HG02678 (cell line): ENCODE results near the gene ACTR10.
"Not testable (repeated sequence)": the region's sequence is repeated elsewhere in the genome, so short reads cannot be mapped to it uniquely, and the experiment has no call there.

Source experiments
- ATAC-seq: cut with Tn5 transposase; IDR thresholded peaks from one replicate; pipeline ENCODE4 v1.9.1; 2021; ENCODE audit warnings: mild to moderate bottlenecking, moderate library complexity; ENCODE audit not compliant: unreplicated experiment

ACTR10 gene

DNA sequence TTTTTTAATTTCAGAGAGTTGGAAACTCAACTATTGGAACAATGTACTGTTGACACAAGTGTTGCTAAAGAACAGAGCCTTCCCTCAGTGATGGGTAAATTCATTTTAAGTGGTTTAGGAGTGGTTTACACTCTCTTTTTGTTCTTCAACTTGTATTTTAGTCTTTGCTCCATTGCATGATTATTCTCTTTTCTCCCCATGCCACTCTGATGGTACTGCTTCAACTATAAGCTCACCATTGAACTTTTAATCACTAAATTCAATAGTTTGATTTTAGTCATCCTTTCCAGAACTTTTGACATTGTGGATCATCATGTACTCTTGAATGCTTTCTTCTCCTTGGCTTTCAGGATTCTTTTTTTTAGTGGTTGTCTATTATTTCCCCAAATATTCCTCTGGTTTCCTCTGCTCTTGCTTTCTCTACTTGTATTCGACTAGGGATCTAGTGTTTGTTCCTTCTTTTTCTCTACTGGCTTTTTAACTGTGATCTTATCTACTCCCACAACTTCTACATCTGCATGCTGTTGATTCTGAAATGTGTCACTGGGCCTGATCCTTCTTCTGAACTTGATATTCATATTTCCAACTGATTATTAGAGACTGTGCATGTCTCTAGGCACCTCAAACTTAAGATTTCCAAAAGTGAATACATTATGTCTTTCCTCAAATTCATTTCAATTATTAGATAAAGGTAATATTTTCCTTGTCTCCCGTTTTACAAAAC lies 15.4 kb downstream of the ACTR10 start:
- ATAC-seq = no peak

DNA sequence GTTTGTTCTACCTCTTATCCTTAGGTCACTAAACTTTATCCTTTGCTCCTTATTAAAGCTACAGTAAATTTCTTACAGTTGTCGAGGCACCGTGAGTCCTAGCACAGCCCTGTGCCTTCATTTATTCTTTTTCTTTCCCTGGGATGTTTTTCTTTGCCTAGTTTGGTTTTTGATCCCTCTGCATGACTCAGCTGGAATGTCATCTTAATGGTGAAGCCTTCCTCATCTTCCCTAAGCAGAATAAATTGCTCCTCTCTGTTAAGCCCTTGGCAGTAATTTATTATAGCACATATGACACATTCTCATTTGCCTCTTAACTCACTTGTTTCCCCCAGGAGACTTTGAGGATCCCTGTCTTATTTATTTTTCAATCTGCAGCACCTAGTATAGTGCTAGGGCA lies 16.6 kb downstream of the ACTR10 start:
- ATAC-seq = no peak

DNA sequence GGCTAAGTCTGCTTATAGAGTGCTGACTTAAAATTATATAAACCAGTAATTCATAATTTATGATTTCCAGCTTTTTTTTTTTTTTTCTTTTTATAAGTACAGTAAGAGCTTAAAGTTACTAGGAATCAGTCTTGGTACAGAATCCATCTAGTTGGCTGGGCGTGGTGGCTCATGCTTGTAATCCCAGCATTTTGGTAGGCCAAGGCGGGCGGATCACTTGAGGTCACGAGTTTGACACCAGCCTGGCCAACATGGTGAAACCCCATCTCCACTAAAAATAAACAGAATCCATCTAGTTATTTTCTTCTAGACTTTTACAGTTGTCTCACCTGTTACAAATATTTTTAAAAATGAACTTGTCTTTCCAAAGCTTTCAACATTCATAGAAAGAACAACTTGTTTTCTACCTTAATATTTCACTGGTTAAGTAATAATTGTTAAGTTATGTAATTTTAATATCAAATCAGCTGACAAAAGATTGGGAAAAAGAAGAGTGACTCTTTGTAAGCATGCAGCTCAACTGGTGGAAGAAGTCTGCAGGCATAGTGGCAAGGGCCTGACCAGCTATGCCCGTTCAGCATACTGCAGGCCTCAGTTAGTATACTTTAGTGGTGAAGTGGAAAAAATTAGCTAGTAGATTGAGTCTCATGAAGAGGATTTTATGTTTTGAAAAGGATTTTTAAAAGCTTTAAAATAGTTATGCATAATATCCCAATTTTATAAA lies 27.3 kb downstream of the ACTR10 start:
- no peak for ATAC-seq

DNA sequence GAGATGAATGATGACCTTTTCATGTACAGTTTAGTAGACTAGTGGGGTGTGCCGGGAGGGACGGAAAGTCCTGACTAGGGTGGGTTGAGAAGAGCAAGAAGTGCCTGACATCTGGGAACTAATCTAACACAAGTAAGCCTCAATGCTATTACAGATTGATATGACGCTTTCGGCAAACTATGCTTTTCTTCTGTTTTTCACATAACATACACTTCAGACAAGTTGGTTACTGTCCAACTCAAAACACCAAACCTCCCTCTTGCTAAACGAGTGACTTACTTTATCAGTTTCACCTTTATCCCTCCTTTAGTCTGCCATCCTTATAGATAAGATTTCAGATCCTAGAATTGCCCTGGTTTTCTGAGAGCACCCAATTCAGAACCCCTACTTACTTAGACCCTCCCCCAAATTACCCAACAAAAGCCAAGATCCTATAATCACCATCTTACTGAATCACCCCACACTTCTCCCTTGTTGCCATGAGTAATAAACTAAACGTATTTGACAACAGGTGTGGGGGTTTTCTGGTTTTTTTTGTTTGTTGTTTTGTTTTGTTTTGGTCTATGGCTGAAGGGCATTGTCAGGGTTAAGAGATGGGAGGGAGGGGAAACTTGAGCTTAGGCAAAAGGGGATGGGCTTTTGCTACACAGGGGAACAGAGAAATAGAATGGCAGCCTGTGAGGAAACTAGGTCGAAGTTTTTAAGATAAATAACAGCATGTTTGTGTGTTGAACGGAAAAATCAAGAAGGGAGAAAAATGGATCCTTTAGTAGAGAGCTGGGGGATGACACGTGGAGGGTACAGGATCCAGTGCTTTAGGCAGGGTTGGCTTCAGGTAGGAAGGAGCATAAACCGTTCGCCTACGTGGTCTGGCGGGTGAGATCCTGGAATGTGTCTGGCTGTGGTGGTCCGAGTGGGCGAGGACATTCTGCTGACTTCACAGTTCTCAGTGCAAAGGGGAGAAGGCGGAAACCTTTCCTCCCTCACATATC lies 38.6 kb downstream of the ACTR10 start:
- ATAC-seq = no peak

DNA sequence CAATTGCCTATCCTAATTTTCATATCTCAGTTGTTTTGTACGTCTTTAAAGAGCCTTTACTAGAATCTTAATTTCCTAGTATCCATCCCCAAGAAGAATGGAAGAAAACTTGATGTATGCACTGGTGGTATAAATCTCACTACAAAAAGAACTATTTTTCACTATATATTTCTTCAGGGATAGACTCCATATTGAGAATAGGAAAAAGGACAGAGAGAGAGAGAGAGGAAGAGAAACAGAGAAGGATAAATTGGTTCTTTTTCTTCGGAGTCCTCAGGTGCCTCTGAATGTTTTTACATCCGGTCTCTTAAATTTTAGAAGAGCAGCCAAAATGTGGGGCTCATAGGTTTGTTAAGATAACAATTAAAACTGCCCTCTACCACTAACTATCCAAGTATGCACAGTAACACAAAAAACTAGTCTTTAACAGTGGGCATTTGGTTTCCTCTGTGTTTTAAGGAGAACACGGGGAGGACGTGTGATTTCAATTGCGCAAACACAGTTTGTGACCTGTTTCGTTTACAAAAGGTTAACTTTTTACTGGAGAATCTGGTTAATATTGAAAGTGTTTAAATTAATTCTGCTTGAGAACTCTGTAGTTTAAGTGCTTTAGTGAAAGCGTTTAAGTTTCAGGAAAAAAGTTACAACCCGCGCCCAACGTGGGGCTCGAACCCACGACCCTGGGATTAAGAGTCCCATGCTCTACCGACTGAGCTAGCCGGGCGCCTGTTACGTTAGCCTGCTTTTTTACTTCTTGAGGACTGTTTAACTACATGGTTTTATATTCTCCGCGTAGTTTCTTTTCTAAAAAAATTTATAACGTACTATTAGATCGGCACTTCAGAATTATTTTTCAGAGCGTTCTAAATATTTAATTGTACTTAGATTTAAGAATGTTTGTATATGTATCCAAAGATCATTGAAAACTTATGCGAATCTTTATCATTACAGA lies 39.6 kb downstream of the ACTR10 start:
- no peak for ATAC-seq

DNA sequence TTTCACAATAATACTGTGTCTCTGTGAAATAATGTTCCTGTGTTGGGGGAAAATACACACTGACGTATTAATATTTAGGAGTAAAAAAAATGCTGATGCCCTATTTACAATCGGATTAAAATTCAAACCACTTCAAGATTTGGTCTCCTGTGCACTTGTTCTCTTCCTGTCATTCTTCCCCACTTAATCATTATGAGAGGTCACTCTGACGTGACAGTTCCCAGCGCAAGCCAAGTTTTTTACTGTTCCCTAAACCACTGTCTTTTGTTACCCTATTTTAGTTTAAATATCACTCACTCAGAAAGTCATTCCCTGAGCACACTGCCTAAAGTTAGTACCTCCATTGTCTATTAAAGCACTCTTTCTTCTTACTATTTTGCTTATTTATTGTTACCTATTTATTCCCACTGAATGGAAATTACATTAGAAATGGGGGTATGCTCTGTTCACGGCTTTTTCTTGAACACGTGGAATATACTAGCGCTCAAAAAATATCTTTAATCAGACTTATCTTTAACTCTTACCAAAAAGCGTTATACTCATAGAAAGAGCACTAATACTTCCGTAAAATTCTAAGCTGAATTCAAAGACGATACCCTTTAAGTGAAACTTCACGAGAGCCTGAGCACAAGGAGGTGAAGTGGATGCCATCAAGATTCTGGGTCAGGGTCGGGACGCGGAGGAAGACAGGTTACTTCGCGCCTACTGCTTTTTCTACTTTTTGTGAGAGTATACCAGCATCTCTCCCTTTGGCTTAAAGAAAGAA lies 44.0 kb downstream of the ACTR10 start:
- peak; percentile 31 for ATAC-seq

DNA sequence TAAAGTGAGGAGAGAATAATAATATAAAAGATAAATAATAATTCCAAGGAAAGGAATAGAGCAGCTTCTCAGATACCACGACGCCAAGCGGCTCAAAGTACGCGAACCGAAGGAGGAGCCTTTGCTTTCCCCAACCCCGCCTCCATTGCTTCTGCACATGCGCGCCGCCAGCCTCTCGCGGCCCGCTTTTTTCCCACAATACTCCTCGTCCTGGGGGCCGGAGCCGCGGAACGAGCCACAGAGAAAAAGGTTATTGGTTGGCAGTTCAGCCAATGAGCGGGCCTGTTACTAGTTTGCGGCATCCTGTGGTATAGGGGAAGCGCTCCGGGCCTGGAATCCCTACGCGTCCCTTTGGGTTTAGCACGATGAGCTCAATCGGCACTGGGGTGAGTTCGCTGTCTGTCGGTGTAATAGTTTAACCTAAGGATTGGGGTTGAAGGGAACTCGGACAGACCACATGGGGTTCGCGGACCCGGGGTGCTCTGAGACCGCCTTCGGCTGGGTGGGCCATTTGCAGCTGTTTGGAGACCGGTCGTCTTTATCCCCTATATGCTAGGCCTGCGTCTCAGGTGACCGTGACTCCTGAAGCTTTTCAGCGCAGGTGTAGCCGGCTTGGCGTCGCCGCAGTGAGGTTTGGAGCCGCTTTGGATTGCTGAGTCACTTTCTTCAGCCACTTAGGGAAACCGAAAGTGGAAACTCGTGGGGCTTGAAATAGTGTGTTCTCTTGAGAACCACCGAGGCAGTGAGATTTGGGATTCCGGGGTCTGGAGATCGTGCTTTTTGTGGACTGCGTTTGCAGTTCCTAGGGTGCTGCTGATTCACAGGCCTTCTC lies 44.8 kb downstream of the ACTR10 start, which contains the start of gene PSMA3:
PSMA3 (plus strand) TSS at position 288 of the 832 bp plus-strand sequence; CDS start at position 366, 78 bp downstream.
- ATAC-seq = peak; percentile 93

DNA sequence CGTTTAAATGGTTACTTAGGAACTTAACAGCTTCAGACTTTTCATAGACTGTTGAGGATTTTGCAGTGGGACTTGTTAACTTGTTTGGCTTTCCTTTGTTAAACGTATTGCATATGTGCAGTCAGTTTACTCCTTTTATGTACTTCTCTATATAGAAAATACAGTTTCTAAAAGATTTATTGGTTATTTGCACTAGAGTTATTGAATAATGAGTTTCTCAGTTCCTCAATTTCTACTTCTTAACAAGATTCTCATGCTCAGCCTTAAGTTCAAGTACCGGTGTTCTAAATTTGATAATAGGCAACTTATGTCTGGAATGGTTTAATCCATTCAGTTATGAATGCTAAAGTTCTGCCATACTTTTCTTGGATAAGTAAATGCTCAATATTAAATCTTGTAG lies 45.6 kb downstream of the ACTR10 start:
- ATAC-seq = no peak

DNA sequence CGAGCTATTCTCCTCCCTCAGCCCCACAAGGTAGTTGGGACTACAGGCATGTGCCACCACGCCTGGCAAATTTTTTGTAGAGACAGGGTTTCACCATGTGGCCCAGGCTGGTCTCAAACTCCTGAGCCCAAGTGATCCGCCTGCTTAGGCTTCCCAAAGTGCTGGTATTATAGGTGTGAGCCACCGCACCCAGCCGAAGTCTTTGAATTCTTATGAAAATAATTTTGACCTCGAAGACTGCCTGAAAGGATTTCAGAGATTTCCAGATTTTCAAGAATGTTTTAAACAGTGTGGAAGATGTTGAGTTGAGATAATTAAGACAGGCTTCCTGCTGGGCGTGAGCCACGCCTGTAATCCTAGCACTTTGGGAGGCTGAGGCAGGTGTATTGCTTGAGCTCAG lies 49.7 kb downstream of the ACTR10 start:
- no peak for ATAC-seq

DNA sequence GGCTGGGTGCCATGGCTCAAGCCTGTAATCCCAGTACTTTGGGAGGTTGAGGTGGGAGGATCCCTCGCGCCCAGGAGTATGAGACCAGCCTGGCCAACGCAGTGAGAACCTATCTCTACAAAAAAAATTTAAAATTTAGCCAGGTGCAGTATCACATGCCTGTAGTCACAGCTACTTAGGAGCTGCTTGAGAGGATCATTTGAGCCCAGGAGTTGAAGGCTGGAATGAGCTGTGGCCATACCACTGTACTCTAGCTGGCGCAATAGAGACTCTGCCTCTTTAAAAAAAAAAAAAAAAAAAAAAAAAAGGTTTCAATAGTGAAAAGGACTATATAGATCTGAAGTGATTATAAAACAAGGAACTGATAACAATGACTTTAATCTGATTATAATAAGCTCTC lies 58.2 kb downstream of the ACTR10 start:
- ATAC-seq = no peak

DNA sequence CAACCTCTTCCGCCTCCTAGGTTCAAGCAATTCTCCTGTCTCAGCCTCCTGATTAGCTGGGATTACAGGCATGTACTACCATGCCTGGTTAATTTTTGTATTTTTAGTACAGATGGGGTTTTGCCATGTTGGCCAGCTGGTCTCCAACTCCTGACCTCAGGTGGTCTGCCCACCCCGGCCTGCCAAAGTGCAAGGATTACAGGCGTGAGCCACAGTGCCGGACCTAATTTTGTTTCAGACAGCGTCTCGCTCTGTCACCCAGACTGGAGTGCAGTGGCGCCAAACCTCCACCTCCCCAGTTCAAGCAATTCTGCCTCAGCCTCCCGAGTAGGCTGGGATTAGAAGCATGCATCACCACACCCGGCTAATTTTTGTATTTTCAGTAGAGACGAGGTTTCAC lies 62.1 kb downstream of the ACTR10 start:
- not testable (repeated sequence) for ATAC-seq

DNA sequence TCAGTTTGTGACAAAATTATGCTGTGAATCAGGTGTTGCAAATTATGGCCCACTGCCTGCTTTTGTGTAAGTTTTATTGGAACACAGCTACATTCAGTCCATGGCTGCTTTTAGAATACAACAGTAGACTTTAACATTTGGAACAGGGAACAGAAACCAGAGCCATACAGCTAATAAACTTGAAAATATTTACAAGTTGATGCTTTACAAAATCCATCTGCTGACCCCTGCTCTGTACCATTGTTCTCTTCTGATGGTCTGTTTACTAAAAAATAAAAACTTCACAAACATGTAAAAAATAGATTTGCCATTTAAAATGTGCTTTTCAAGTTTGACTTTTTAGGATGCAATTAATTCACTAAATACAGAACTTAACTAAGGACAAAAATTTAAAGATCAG lies 65.5 kb downstream of the ACTR10 start:
- ATAC-seq = no peak

DNA sequence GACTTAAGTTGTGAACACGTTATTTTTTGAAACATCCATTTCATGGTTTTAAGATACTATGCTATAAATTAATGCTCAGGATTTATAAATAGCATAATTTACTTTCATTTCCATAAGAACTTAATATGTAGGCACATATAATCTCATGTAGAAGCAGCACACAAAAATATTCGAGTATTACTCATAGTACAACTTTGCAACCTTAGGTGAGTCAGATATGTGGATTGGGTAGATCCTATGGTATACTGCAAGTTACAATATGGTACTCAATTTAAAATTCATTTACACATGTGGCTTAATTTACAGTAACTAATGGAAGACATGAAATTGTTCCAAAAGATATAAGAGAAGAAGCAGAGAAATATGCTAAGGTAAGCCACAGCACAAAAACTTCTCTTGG lies 70.7 kb downstream of the ACTR10 start:
- no peak for ATAC-seq

DNA sequence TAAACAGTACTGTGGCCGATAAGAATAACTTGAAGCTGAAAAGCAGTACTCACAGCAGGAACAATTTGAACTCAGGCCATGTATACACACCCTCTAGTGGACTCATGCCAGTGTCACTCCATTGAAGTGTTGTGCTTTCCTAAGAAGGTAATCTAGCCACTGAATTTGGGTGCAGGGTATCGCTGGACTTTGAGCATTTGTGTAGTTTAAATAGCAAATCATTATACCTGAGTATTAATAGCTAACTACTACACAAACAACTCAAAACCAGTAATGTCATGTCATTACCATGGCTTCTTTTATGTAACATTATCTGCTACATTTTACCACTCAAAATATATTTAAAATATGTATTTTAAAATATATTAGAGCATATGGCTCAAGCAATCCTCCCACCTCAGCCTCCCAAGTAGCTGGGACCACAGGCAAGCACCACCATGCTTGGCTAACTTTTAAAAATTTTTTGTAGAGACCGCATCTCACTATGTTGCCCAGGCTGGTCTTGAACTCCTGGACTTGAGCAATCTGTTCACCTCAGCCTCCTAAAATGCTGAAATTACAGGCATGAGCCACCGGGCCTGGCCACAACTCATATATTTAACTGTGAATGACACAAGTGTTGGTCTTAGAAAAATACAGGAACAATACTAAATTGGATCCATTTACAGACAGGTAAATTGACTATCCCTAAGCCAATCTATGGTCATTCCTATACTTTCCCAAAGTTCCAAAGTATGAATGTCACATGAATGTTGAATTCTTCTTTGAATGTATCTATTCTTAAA lies 72.8 kb downstream of the ACTR10 start:
- ATAC-seq = no peak

DNA sequence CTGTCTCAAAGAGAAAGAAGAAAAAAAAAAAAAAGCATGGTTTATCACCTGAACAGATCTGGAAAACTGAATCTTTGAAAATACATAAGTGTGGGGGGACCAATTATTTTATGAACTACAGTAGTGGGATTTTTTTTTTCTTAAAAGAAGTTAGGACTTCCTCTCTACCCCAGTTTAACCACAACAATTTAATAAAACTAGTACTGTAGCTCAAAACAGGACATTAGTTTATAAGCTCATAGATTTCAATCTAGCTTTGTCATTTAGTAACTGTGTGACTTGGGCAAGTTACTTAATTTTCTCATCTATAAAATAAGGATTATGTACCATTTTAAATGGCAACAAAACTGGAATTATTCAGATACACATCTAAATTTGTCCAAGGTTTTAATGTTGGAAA lies 74.9 kb downstream of the ACTR10 start:
- no peak for ATAC-seq

DNA sequence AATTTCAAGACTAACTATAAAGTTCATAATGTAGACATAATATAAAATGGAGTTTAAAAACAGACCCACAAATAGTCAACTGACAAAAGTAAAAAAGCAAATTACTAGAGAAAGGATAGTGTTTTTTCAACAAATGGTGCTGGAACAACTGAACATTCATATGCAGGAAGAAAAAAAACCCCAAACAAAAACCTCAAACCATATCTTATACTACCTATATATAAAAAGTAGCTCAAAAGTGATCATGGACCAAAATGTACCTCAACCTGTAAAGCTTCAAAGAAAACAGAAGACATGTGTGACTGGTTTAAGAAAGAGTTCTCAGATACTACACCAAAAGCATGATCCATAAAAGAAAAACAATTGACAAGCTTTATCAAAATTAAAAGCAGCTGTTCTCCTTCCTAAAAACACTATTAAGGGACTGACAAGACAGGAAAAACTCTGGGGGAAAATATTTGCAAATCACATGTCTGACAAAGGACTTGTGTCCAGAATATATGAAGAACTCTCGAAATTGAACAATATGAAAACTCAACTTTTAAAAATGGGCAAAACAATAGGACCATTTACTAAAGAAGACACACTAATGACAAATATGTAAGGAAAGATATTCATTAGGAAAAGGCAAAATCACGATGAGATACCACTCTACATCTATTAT lies 75.7 kb downstream of the ACTR10 start:
- no peak for ATAC-seq

DNA sequence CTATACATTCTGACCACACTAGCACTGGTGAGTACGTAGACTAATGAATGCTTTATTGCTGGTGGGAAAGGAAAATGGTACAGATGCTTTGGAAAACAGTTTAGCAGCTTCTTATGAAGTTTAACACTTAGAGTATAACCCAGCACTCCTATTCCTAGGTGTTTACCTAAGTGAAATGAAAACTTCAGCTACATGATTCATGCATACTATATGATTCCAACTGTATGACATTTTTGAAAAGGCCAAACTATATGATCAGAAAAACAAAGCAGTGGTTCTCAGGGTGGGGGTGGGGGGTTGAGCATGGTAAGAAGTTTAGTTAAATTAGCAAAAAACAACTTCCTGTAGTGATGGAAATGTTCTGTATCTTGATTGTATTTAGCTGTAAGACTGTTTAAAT lies 76.3 kb downstream of the ACTR10 start:
- no peak for ATAC-seq
